ENCODE results near the gene MS4A7. TPM values are rescaled to one million over a fixed set of nuclear protein-coding genes. Genes with fewer than 3 reads are reported as not detected.

Gene MS4A7
- total RNA-seq, 4 donors from 2014 or later, result 20.3 to 30.7 (median 25.6) TPM

- no peak overlapping the region for H3K4me3 ChIP-seq
- no peaks in the 10 kb centered on the region for H3K27me3 ChIP-seq
- no peak for DNase-seq (ENCODE audit: extremely low spot score)
- no peaks in the 10 kb centered on the region for H3K9me3 ChIP-seq
- H3K27ac ChIP-seq (replicated peaks in 1 of 4), result no peak overlapping the region
- TF ChIP-seq EP300 (IDR thresholded peaks at IDR 0.05), result no peak
- no peak for TF ChIP-seq POLR2AphosphoS5 (IDR thresholded peaks at IDR 0.05)
- TF ChIP-seq CTCF (IDR thresholded peaks at IDR 0.05), result no peak
- no peak for TF ChIP-seq POLR2A (IDR thresholded peaks at IDR 0.05; ENCODE audit: low read depth)
- no peaks in the 10 kb centered on the region for H3K4me1 ChIP-seq
- intact Hi-C loops (cut with DNase I), result no loop called here
- WGBS, result 72% methylated on average over 4 of the region's 4 CpGs
- no peaks in the 10 kb centered on the region for H3K36me3 ChIP-seq
Observed at GRCh38 chr11:60433401-60433800, 55.1 kb downstream of the MS4A7 start.

Other genes with a start within 250 kb of the MS4A7 start
- gene MS4A6A, start 195.4 kb upstream of the MS4A7 start, total RNA-seq, result 100 to 1,000 TPM in 1 of 4 donors, 10 to 100 TPM in 3; 47.4 to 143 (median 58.3) TPM
- 1 to 10 TPM in 3 of 4 donors, under 1 TPM in 1; 0.91 to 7.9 (median 2.8) TPM for gene MS4A4E, start 135.4 kb upstream of the MS4A7 start, total RNA-seq
- gene MS4A4A, start 97.9 kb upstream of the MS4A7 start, total RNA-seq, result 10 to 100 TPM; 12.3 to 64.6 (median 19.3) TPM
- gene MS4A6E, start 51.3 kb upstream of the MS4A7 start, total RNA-seq, result not detected
- 1 to 10 TPM; 1.6 to 3.7 (median 2.2) TPM for gene MS4A14, start 17.9 kb downstream of the MS4A7 start, total RNA-seq
- not detected for gene MS4A5, start 51.0 kb downstream of the MS4A7 start, total RNA-seq
- gene MS4A1, start 77.3 kb downstream of the MS4A7 start, total RNA-seq, result under 1 TPM in 3 of 4 donors, not detected in 1; 0.13 to 0.99 (median 0.23) TPM
- gene MS4A12, start 114.2 kb downstream of the MS4A7 start, total RNA-seq, result 1 to 10 TPM in 1 of 4 donors, not detected in 3; 1.8 TPM
- gene MS4A13, start 136.9 kb downstream of the MS4A7 start, total RNA-seq, result not detected

Data from esophagus muscularis mucosa (tissue), 4 donors.